ENCODE data around the gene SORCS1.

SORCS1 gene

GRCh38 chr10:106765241-106765754 is 399.2 kb downstream of the SORCS1 start:
- DNase-seq (ENCODE audit: extremely low read depth, low read depth) = no peak
- TF ChIP-seq CTCF (IDR thresholded peaks at IDR 0.05; ENCODE audit: low read depth, low read length, missing control alignments) = no peak
- no peak overlapping the region for H3K4me3 ChIP-seq (replicated peaks; ENCODE audit: low read depth, low read length)

- no peak for TF ChIP-seq CTCF (IDR thresholded peaks at IDR 0.05; ENCODE audit: low read depth, low read length, missing control alignments)
These were observed 400.1 kb downstream of the SORCS1 start for GRCh38 chr10:106764360-106764759.

GRCh38 chr10:106761906-106762305 is 402.6 kb downstream of the SORCS1 start:
- H3K4me3 ChIP-seq (replicated peaks; ENCODE audit: low read depth, low read length) = no peak overlapping the region
- no peak for TF ChIP-seq CTCF (IDR thresholded peaks at IDR 0.05; ENCODE audit: low read depth, low read length, missing control alignments)
- DNase-seq (ENCODE audit: extremely low read depth, low read depth) = no peak

More at GRCh38 chr10:106764360-106764759, 400.1 kb downstream of the SORCS1 start:
- DNase-seq (ENCODE audit: extremely low read depth, low read depth) = no peak
- H3K4me3 ChIP-seq (replicated peaks; ENCODE audit: low read depth, low read length) = no peak overlapping the region

GRCh38 chr10:106757521-106757920 is 407.0 kb downstream of the SORCS1 start:
- no peak for DNase-seq (ENCODE audit: extremely low read depth, low read depth)
- no peak overlapping the region for H3K4me3 ChIP-seq (replicated peaks; ENCODE audit: low read depth, low read length)
- TF ChIP-seq CTCF (IDR thresholded peaks at IDR 0.05; ENCODE audit: low read depth, low read length, missing control alignments) = no peak

GRCh38 chr10:106751091-106751490 is 413.4 kb downstream of the SORCS1 start:
- no peak overlapping the region for H3K4me3 ChIP-seq (replicated peaks; ENCODE audit: low read depth, low read length)
- no peak for DNase-seq (ENCODE audit: extremely low read depth, low read depth)
- TF ChIP-seq CTCF (IDR thresholded peaks at IDR 0.05; ENCODE audit: low read depth, low read length, missing control alignments) = no peak

- no peak overlapping the region for H3K4me3 ChIP-seq (replicated peaks; ENCODE audit: low read depth, low read length)
- no peak for DNase-seq (ENCODE audit: extremely low read depth, low read depth)
- no peak for TF ChIP-seq CTCF (IDR thresholded peaks at IDR 0.05; ENCODE audit: low read depth, low read length, missing control alignments)
These were observed 417.6 kb downstream of the SORCS1 start for GRCh38 chr10:106746868-106747267.

- no peak for DNase-seq (ENCODE audit: extremely low read depth, low read depth)
- TF ChIP-seq CTCF (IDR thresholded peaks at IDR 0.05; ENCODE audit: low read depth, low read length, missing control alignments) = no peak
- no peak overlapping the region for H3K4me3 ChIP-seq (replicated peaks; ENCODE audit: low read depth, low read length)
These were observed 423.4 kb downstream of the SORCS1 start for GRCh38 chr10:106741006-106741530.
